Endothelial cell of umbilical vein (primary cell): ENCODE measurements around the gene SIRT3. TPM values are rescaled to one million over a fixed set of nuclear protein-coding genes. Genes with fewer than 3 reads are reported as not detected.

Source experiments
- BruUV-seq: library from RNA; stranded (reverse); fragments of 400-500 nt; replicated peaks from 2 replicates; lab custom pipeline; 2021; lab: Mats Ljungman, UMichigan
- CTCF ChIA-PET: fragments of 300-600, 350-600 bp; sonication (Branson Sonifier 250); formaldehyde crosslinking; loops from one replicate; lab custom pipeline; 2021; ENCODE audit warnings: antibody characterized with exemption, inconsistent platforms; lab: Charles Lee
- POLR2A ChIA-PET: fragments of 300-600, 350-600 bp; sonication (Branson Sonifier 250); formaldehyde crosslinking; loops from one replicate; lab custom pipeline; 2021; ENCODE audit warnings: antibody characterized with exemption, inconsistent platforms; lab: Charles Lee
- DNase-seq: peaks from one replicate; pipeline ENCODE4 v3.0.0-alpha.2; 2011; ENCODE audit warnings: low read depth, low spot score
- FAIRE-seq: peaks from 2 replicates; lab custom pipeline; 2011; peaks lifted over from hg19 to GRCh38; lab: Jason Lieb, UNC
- H2AFZ ChIP-seq: 2 replicates; pipeline ENCODE4 v1.6.0; 2012; ENCODE audit warnings: low read depth, low read length, control low read depth, inconsistent platforms
- H3K27ac ChIP-seq: 2 replicates; pipeline ENCODE4 v1.5.1; 2011; ENCODE audit warnings: low read depth, mild to moderate bottlenecking, control low read depth, low read length, moderate library complexity; ENCODE audit not compliant: insufficient read depth
- H3K27me3 ChIP-seq, 2 experiments: 2 replicates each; pipeline versions ENCODE4 v1.6.0 to v1.6.1; 2011; ENCODE audit warnings: low read length in 2 of 2, mixed read lengths in 1 of 2; ENCODE audit not compliant: control insufficient read depth in 2 of 2, insufficient read depth in 2 of 2
- H3K36me3 ChIP-seq, 2 experiments: 2 replicates in 1 of 2; 3 replicates in 1 of 2; pipeline ENCODE4 v1.5.1; 2011; ENCODE audit warnings: low read length in 2 of 2, mild to moderate bottlenecking in 1 of 2, moderate library complexity in 1 of 2; ENCODE audit not compliant: control insufficient read depth in 2 of 2, insufficient read depth in 2 of 2; ENCODE audit errors: extremely low read depth in 1 of 2
- H3K4me1 ChIP-seq: 3 replicates; pipeline ENCODE4 v1.5.1; 2011; ENCODE audit warnings: mild to moderate bottlenecking, low read length; ENCODE audit not compliant: control insufficient read depth, insufficient read depth; ENCODE audit errors: extremely low read depth
- H3K4me2 ChIP-seq: 2 replicates; pipeline ENCODE4 v1.6.1; 2011; ENCODE audit warnings: low read length, control low read depth, mixed read lengths; ENCODE audit not compliant: insufficient read depth
- H3K4me3 ChIP-seq, 3 experiments: fragments of 200-600 bp in 1 of 3; sonication (generic), shearing (Covaris generic) in 1 of 3; replicated peaks in 1 of 3; 2 replicates each; pipeline ENCODE4 v1.5.1; 2011 to 2016; ENCODE audit warnings: control low read depth in 3 of 3, low read length in 3 of 3, mild to moderate bottlenecking in 2 of 3, inconsistent platforms in 1 of 3, low read depth in 1 of 3, moderate library complexity in 1 of 3; ENCODE audit not compliant: insufficient read depth in 1 of 3
- H3K79me2 ChIP-seq: 2 replicates; pipeline ENCODE4 v1.6.0; 2012; ENCODE audit warnings: low read length, inconsistent platforms; ENCODE audit not compliant: control insufficient read depth, insufficient read depth
- H3K9ac ChIP-seq: replicated peaks from 2 replicates; pipeline ENCODE3; 2011; ENCODE audit warnings: low read length, control low read depth; ENCODE audit not compliant: insufficient read depth; ENCODE audit errors: extremely low read depth
- H3K9me1 ChIP-seq: replicated peaks from 3 replicates; pipeline ENCODE4 v1.6.0; 2011; ENCODE audit warnings: mild to moderate bottlenecking, low read length; ENCODE audit not compliant: control insufficient read depth, insufficient read depth; ENCODE audit errors: extremely low read depth
- H3K9me3 ChIP-seq: replicated peaks from 2 replicates; pipeline ENCODE4 v1.5.1; 2012; ENCODE audit warnings: low read length, inconsistent platforms; ENCODE audit not compliant: control insufficient read depth, insufficient read depth
- H4K20me1 ChIP-seq: replicated peaks from 2 replicates; pipeline ENCODE3; 2011; ENCODE audit warnings: mild to moderate bottlenecking, low read length; ENCODE audit not compliant: control insufficient read depth, insufficient read depth; ENCODE audit errors: extremely low read depth
- EZH2 ChIP-seq: IDR thresholded peaks from 2 replicates; pipeline ENCODE4 v1.6.1; 2012; ENCODE audit warnings: borderline replicate concordance, low read depth, mild to moderate bottlenecking, moderate library complexity, low read length, inconsistent platforms; ENCODE audit not compliant: severe bottlenecking
- FOS ChIP-seq: IDR thresholded peaks from 2 replicates; pipeline ENCODE4 v1.6.1; 2011; ENCODE audit warnings: mild to moderate bottlenecking, low read length, moderate library complexity, borderline replicate concordance; ENCODE audit not compliant: insufficient read depth
- GATA2 ChIP-seq: IDR thresholded peaks from 2 replicates; pipeline ENCODE4 v1.7.0; 2011; ENCODE audit warnings: low read depth, mild to moderate bottlenecking, moderate library complexity, mixed read lengths, low read length; ENCODE audit not compliant: insufficient read length, insufficient read depth
- JUN ChIP-seq: IDR thresholded peaks from 2 replicates; pipeline ENCODE4 v1.6.1; 2011; ENCODE audit warnings: borderline replicate concordance, low read depth; ENCODE audit not compliant: insufficient read length, insufficient read depth
- MYC ChIP-seq: IDR thresholded peaks from one replicate; pipeline ENCODE4 v1.6.1; 2011; ENCODE audit warnings: mild to moderate bottlenecking, low read depth, low read length
- POLR2A ChIP-seq: IDR thresholded peaks from 2 replicates; pipeline ENCODE4 v1.6.1; 2012; ENCODE audit warnings: low read depth, mild to moderate bottlenecking, control low read depth, low read length
- POLR2AphosphoS5 ChIP-seq: IDR thresholded peaks from 2 replicates; pipeline ENCODE4 v1.6.1; 2012; ENCODE audit warnings: low read depth, mild to moderate bottlenecking, control low read depth, low read length, moderate library complexity; ENCODE audit not compliant: insufficient read depth
- dilution Hi-C: fragments of 300-500 bp; cut with MboI; formaldehyde crosslinking; loops from one replicate; pipeline ENCODE4 v1.15.0; 2019; ENCODE audit warnings: low sequenced_read_pairs; ENCODE audit not compliant: extremely low pct_ligation_motif_present
- intact Hi-C: fragments of 100-400 bp; cut with micrococcal nuclease; formaldehyde crosslinking; loops from one replicate; pipeline ENCODE4 v1.10.0; 2022
- polyA plus RNA-seq, 4 experiments: library from polyadenylated mRNA; depleted of rRNA in 3 of 4; stranded (reverse) in 3 of 4; unstranded in 1 of 4; fragments of >200 nt; gene quantifications; 2 replicates each; pipeline versions ENCODE4 v1.2.1 to v1.2.3, GENCODE V29; 2011 to 2012; ENCODE audit warnings: missing spikeins in 1 of 4
- total RNA-seq: library from RNA; stranded (reverse); gene quantifications from 2 replicates; pipeline ENCODE4 v1.2.3, GENCODE V29; 2021
- TF ChIP-seq, protein P1 (sequence below), 2 donors: IDR thresholded peaks; 1 replicate in 1 of 2; 2 replicates in 1 of 2; pipeline ENCODE4 v1.5.1; 2011; ENCODE audit warnings: low read length in 2 of 2, mild to moderate bottlenecking in 2 of 2, moderate library complexity in 2 of 2, control low read depth in 1 of 2, inconsistent platforms in 1 of 2, low read depth in 1 of 2; ENCODE audit not compliant: insufficient read depth in 1 of 2; ENCODE audit errors: extremely low read depth in 1 of 2
- TF ChIP-seq, protein P2 (sequence below): IDR thresholded peaks from 2 replicates; pipeline ENCODE4 v1.6.1; 2011; ENCODE audit not compliant: insufficient read depth, insufficient read length

The SIRT3 gene
- total and polyA plus RNA-seq, 2 donors (not counting 3 experiments of a cell fraction or from before 2014, with no cell fraction given): 12.0 to 18.3 TPM

DNA sequence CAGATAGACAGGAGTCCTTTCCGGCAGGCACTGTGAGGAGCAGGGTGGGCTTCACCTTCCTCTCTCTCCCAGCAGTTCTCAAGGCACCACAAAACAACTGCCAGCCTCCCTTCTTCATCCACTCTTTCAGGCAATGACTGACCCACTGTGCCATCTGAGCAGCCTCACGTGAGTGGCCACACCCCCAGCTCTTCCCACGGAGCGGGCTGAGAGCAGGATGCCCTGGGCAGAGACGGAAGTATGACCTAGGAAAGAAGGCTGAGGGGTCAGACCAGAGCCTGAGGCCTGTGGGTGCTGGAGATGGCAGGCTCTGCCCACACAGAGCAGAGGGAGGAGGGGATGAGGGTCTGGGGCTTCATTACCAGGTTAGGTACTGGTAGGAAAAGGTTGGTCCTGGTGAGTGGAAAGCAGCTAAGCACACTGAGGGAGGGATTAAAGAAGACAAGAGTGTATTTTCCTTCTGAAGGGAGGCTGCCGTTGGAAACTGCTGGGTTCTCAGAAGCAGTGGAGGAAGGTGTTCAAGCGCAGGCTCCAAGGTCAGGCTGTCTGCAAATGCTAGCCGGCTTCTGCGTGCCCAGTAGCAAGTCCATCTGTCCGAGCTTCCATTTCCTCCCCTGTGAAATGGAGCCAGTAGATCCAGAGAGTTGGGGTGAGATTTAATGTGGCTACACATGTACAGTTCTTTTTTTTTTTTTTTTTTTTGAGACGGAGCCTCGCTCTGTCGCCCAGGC, 46.7 kb upstream of the SIRT3 start:
- ChIA-PET POLR2A (no interaction called here), CTCF (interaction anchor here (1.4 kb wide), 1 partner anchor 11 kb away, joined by 3 read pairs; no protein-coding TSS in a partner anchor)
- H3K27me3 ChIP-seq: peaks cover 43 to 47% of the 10 kb centered on the region in 2 experiments
- dilution Hi-C loops: no loop called here
- no peaks in the 10 kb centered on the region for H3K9me3 ChIP-seq
- no peak overlapping the region for H3K9ac ChIP-seq
- H4K20me1 ChIP-seq: no peaks in the 10 kb centered on the region
- BruUV-seq: no TSS peak
- H2AFZ ChIP-seq: no peak overlapping the region
- no peaks in the 10 kb centered on the region for H3K36me3 ChIP-seq
- intact Hi-C loops: no loop called here
- no peak overlapping the region for H3K4me3 ChIP-seq
- H3K79me2 ChIP-seq: no peaks in the 10 kb centered on the region
- H3K9me1 ChIP-seq: no peaks in the 10 kb centered on the region
- H3K27ac ChIP-seq: no peak overlapping the region
- TF ChIP-seq, protein P1, sequence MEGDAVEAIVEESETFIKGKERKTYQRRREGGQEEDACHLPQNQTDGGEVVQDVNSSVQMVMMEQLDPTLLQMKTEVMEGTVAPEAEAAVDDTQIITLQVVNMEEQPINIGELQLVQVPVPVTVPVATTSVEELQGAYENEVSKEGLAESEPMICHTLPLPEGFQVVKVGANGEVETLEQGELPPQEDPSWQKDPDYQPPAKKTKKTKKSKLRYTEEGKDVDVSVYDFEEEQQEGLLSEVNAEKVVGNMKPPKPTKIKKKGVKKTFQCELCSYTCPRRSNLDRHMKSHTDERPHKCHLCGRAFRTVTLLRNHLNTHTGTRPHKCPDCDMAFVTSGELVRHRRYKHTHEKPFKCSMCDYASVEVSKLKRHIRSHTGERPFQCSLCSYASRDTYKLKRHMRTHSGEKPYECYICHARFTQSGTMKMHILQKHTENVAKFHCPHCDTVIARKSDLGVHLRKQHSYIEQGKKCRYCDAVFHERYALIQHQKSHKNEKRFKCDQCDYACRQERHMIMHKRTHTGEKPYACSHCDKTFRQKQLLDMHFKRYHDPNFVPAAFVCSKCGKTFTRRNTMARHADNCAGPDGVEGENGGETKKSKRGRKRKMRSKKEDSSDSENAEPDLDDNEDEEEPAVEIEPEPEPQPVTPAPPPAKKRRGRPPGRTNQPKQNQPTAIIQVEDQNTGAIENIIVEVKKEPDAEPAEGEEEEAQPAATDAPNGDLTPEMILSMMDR (IDR thresholded peaks at IDR 0.05; ENCODE audit: extremely low read depth in 1 of 2, insufficient read depth in 1 of 2, low read depth in 1 of 2, low read length in 2 of 2): no peak
- TF ChIP-seq POLR2AphosphoS5 (no peak), GATA2 (no peak), MYC (no peak), EZH2 (no peak), FOS (no peak), JUN (no peak), POLR2A (no peak)
- TF ChIP-seq, protein P2, sequence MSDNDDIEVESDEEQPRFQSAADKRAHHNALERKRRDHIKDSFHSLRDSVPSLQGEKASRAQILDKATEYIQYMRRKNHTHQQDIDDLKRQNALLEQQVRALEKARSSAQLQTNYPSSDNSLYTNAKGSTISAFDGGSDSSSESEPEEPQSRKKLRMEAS: no peak
- no peak for FAIRE-seq
- H3K4me1 ChIP-seq: no peaks in the 10 kb centered on the region
- DNase-seq: no peak
- no peak overlapping the region for H3K4me2 ChIP-seq
